Left lung (tissue), 10 donors: ENCODE data around the gene ARPC4. TPM values are rescaled to one million over a fixed set of nuclear protein-coding genes. Genes with fewer than 3 reads are reported as not detected.

Experiments
- ATAC-seq: fragments of 200-7000 bp; cut with Tn5 transposase; one replicate; pipeline ENCODE4 v1.9.1; 2020; ENCODE audit warnings: moderate library complexity
- DNase-seq, 4 donors: peaks; one replicate each; pipeline ENCODE4 v3.0.0-alpha.2; 2013 to 2020
- H3K27ac ChIP-seq, 2 donors: fragments of 200-600 bp; sonication (generic) in 1 of 2; one replicate each; pipeline versions ENCODE4 v1.5.0 to v1.8.0; 2020 to 2021
- H3K27me3 ChIP-seq, 2 donors: fragments of 200-600 bp; sonication (generic) in 1 of 2; one replicate each; pipeline versions ENCODE4 v1.5.0 to v1.8.0; 2020 to 2021
- H3K36me3 ChIP-seq, 2 donors: fragments of 200-600 bp; sonication (generic) in 1 of 2; one replicate each; pipeline versions ENCODE4 v1.5.0 to v1.8.0; 2020 to 2021
- H3K4me1 ChIP-seq, 2 donors: fragments of 200-600 bp; one replicate each; pipeline ENCODE4 v1.8.0; 2021
- H3K4me3 ChIP-seq, 2 donors: fragments of 200-600 bp; sonication (generic) in 1 of 2; one replicate each; pipeline versions ENCODE4 v1.5.0 to v1.8.0; 2020 to 2021; ENCODE audit warnings: mild to moderate bottlenecking in 1 of 2
- H3K9me3 ChIP-seq, 2 donors: fragments of 200-600 bp; sonication (generic) in 1 of 2; one replicate each; pipeline versions ENCODE4 v1.5.0 to v1.8.0; 2020 to 2021
- CTCF ChIP-seq, 2 donors: fragments of 200-600 bp; sonication (generic) in 1 of 2; IDR thresholded peaks; one replicate each; pipeline versions ENCODE4 v1.5.0 to v1.8.0; 2021; ENCODE audit warnings: antibody characterized with exemption in 2 of 2
- intact Hi-C, 2 donors: fragments of 100-400 bp; cut with DNase I; formaldehyde crosslinking; loops; one replicate each; pipeline versions ENCODE4 v1.11.2 to v1.14.2; 2022
- polyA plus RNA-seq, 6 donors: library from polyadenylated mRNA; unstranded; fragments of 120-200 nt; gene quantifications; one replicate each; pipeline ENCODE4 v1.2.1, GENCODE V29; 2013; ENCODE audit not compliant: insufficient read length in 6 of 6
- total RNA-seq, 2 donors: library from RNA; stranded (reverse); fragmentation: NEBNext Ultra II Directional; extraction: Animal tissue kit (Norgen Biotek cat#: 25700); gene quantifications; one replicate each; pipeline ENCODE4 v1.2.1, GENCODE V29; 2021
- donor health status: DM: no; HTN: yes; CAD: no.
- donor health status: DM: no; HTN: no; CAD: no.

Gene ARPC4
- total and polyA plus RNA-seq, 8 donors = 87.7 to 193 (median 112) TPM

- intact Hi-C loops = no loop called here
- Histone ChIP-seq H3K9me3 (no peaks in the 10 kb centered on the region), H3K4me1 (peaks cover 4 to 26% of the 10 kb centered on the region in 2 donors), H3K36me3 (peaks cover 0 to 88% of the 10 kb centered on the region in 2 donors), H3K27ac (no peak overlapping the region), H3K27me3 (no peaks in the 10 kb centered on the region), H3K4me3 (no peak overlapping the region)
- DNase-seq (no peak), ATAC-seq (no peak)
- TF ChIP-seq CTCF (IDR thresholded peaks at IDR 0.05) = no peak
Observed at GRCh38 chr3:9786825-9787669, 5.8 kb upstream of the ARPC4 start.

- ATAC-seq (no peak), DNase-seq (no peak)
- intact Hi-C loops = no loop called here
- H3K9me3 ChIP-seq = no peaks in the 10 kb centered on the region
- peaks cover 4 to 19% of the 10 kb centered on the region in 2 donors for H3K4me1 ChIP-seq
- H3K36me3 ChIP-seq = peaks cover 0 to 81% of the 10 kb centered on the region in 2 donors
- H3K27me3 ChIP-seq = no peaks in the 10 kb centered on the region
- no peak overlapping the region for H3K27ac ChIP-seq
- TF ChIP-seq CTCF (IDR thresholded peaks at IDR 0.05) = no peak
- no peak overlapping the region for H3K4me3 ChIP-seq
Observed at GRCh38 chr3:9787714-9788113, 5.2 kb upstream of the ARPC4 start.

- Histone ChIP-seq H3K4me3 (peak overlapping the region in 1 of 2 donors; percentile 99), H3K27ac (peak overlapping the region in 1 of 2 donors; percentile 98)
- no peak for DNase-seq
Observed at GRCh38 chr3:9791127-9791526, 1.8 kb upstream of the ARPC4 start.

GRCh38 chr3:9791790-9792404 is 985 bp upstream of the ARPC4 start:
- intact Hi-C loops = no loop called here
- no peak for TF ChIP-seq CTCF (IDR thresholded peaks at IDR 0.05)
- no peak for ATAC-seq

More at GRCh38 chr3:9791127-9791526, 1.8 kb upstream of the ARPC4 start:
- ATAC-seq = no peak
- Histone ChIP-seq H3K36me3 (peaks cover 0 to 62% of the 10 kb centered on the region in 2 donors), H3K9me3 (no peaks in the 10 kb centered on the region), H3K4me1 (peaks cover 17 to 46% of the 10 kb centered on the region in 2 donors), H3K27me3 (no peaks in the 10 kb centered on the region)
- intact Hi-C loops = no loop called here
- TF ChIP-seq CTCF (IDR thresholded peaks at IDR 0.05) = no peak

GRCh38 chr3:9793161-9793781 is 389 bp downstream of the ARPC4 start:
- ATAC-seq (peak; percentile 20), DNase-seq (peak in 1 of 4 donors; percentile 58)
- Histone ChIP-seq H3K27me3 (no peaks in the 10 kb centered on the region), H3K36me3 (peaks cover 0 to 60% of the 10 kb centered on the region in 2 donors), H3K27ac (peak overlapping the region; percentile 89 to 98), H3K9me3 (no peaks in the 10 kb centered on the region), H3K4me3 (peak overlapping the region; percentile 85 to 99), H3K4me1 (peaks cover 17 to 51% of the 10 kb centered on the region in 2 donors)
- TF ChIP-seq CTCF (IDR thresholded peaks at IDR 0.05) = peak in 1 of 2 donors; percentile 16
- intact Hi-C loops = no loop called here

More at GRCh38 chr3:9791790-9792404, 985 bp upstream of the ARPC4 start:
- DNase-seq = no peak
- Histone ChIP-seq H3K4me3 (peak overlapping the region; percentile 85 to 99), H3K27me3 (no peaks in the 10 kb centered on the region), H3K27ac (peak overlapping the region; percentile 89 to 98), H3K36me3 (peaks cover 0 to 62% of the 10 kb centered on the region in 2 donors), H3K4me1 (peaks cover 17 to 51% of the 10 kb centered on the region in 2 donors), H3K9me3 (no peaks in the 10 kb centered on the region)
